ENCODE data around the gene CENPVL2. TPM values are rescaled to one million over a fixed set of nuclear protein-coding genes. Genes with fewer than 3 reads are reported as not detected.

The CENPVL2 gene
- total RNA-seq, result not detected in 2 replicates

GRCh38 chrX:51682720-51683062, at the start of gene CENPVL2:
Gene CENPVL2, minus strand, starts transcription at chrX:51682831. Its CDS starts 0 bp downstream, at chrX:51682831.

GRCh38 chrX:51710277-51711164, 27.9 kb upstream of the CENPVL2 start, which contains the start of gene CENPVL1:
Gene CENPVL1, plus strand, starts transcription at chrX:51710512. Its CDS starts 0 bp downstream, at chrX:51710512.

Other genes with a start within 250 kb of the CENPVL2 start
- 11.8 and 12.8 TPM in 2 replicates for gene NUDT11, start 186.2 kb downstream of the CENPVL2 start, total RNA-seq
- gene CENPVL3, start 63.9 kb downstream of the CENPVL2 start, total RNA-seq, result not detected in 2 replicates
- not detected in 2 replicates for gene CENPVL1, start 27.7 kb upstream of the CENPVL2 start, total RNA-seq
- gene GSPT2, start 60.6 kb upstream of the CENPVL2 start, total RNA-seq, result 2.0 and 3.3 TPM in 2 replicates
- 111 and 134 TPM in 2 replicates for gene MAGED1, start 210.8 kb upstream of the CENPVL2 start, total RNA-seq

Data from airway epithelial cell (primary cell).